HepG2 (cell line): ENCODE data around the gene CDH8. TPM values are rescaled to one million over a fixed set of nuclear protein-coding genes. Genes with fewer than 3 reads are reported as not detected.

ENCODE experiments used
- ATAC-seq: fragments of 200-7000 bp; cut with Tn5 transposase; 3 replicates; pipeline ENCODE4 v1.9.1; 2020; ENCODE audit warnings: mild to moderate bottlenecking, moderate library complexity
- BruUV-seq: library from RNA; stranded (reverse); fragments of 400-500 nt; replicated peaks from 2 replicates; lab custom pipeline; 2021; lab: Mats Ljungman, UMichigan
- CTCF ChIA-PET: fragments of 300-600 bp; formaldehyde crosslinking; extraction: SDS; loops from one replicate; lab custom pipeline; 2021; ENCODE audit warnings: low total read pairs, inconsistent platforms, low intra/inter-chr PET ratio; lab: Yijun Ruan, JAX
- POLR2A ChIA-PET: fragments of 350-600 bp; sonication (Branson Sonifier 250); formaldehyde crosslinking; loops from one replicate; lab custom pipeline; 2020; ENCODE audit warnings: antibody characterized with exemption, inconsistent platforms; lab: Yijun Ruan, JAX
- DNase-seq: peaks from one replicate; pipeline ENCODE4 v3.0.0-alpha.2; 2015; ENCODE audit warnings: low spot score
- FAIRE-seq: peaks from 3 replicates; lab custom pipeline; 2011; peaks lifted over from hg19 to GRCh38; lab: Jason Lieb, UNC
- H2AFZ ChIP-seq: one replicate; pipeline ENCODE4 v1.6.1; 2011; ENCODE audit warnings: low read length, inconsistent platforms
- H3K27ac ChIP-seq: fragments of 300-600 bp; 3 replicates; pipeline ENCODE4 v1.8.0; 2011; ENCODE audit warnings: mixed run types, mild to moderate bottlenecking, mixed read lengths, low read length, inconsistent platforms; ENCODE audit not compliant: insufficient read depth; ENCODE audit errors: extremely low read length
- H3K27me3 ChIP-seq, 2 experiments: fragments of 200-600 bp in 1 of 2; 2 replicates in 1 of 2; 3 replicates in 1 of 2; pipeline versions ENCODE4 v1.6.0 to v1.8.0; 2011; ENCODE audit warnings: low read length in 2 of 2, mild to moderate bottlenecking in 2 of 2, moderate library complexity in 2 of 2, inconsistent platforms in 1 of 2; ENCODE audit not compliant: insufficient read depth in 2 of 2, control insufficient read depth in 1 of 2
- H3K36me3 ChIP-seq, 2 experiments: fragments of 200-600 bp in 1 of 2; replicated peaks in 1 of 2; 2 replicates in 1 of 2; 3 replicates in 1 of 2; pipeline versions ENCODE4 v1.5.1 to v1.8.0; 2011; ENCODE audit warnings: low read length in 2 of 2, inconsistent platforms in 1 of 2; ENCODE audit not compliant: insufficient read depth in 2 of 2, control insufficient read depth in 1 of 2
- H3K4me1 ChIP-seq: 2 replicates; pipeline ENCODE4 v1.5.1; 2012; ENCODE audit warnings: low read length, inconsistent platforms; ENCODE audit not compliant: insufficient read depth
- H3K4me2 ChIP-seq: 2 replicates; pipeline ENCODE4 v1.6.0; 2011; ENCODE audit warnings: low read depth, low read length, inconsistent platforms
- H3K4me3 ChIP-seq, 3 experiments: fragments of 200-600 bp in 1 of 3; sonication (generic), shearing (Covaris generic) in 1 of 3; replicated peaks in 1 of 3; 2 replicates each; pipeline ENCODE4 v1.5.1; 2011 to 2016; ENCODE audit warnings: low read length in 3 of 3, inconsistent platforms in 2 of 3, low read depth in 2 of 3, mild to moderate bottlenecking in 2 of 3, control low read depth in 1 of 3, mixed read lengths in 1 of 3; ENCODE audit not compliant: insufficient read depth in 1 of 3
- H3K79me2 ChIP-seq: one replicate; pipeline ENCODE4 v1.6.1; 2011; ENCODE audit warnings: low read length, inconsistent platforms; ENCODE audit not compliant: insufficient read depth
- H3K9ac ChIP-seq: 2 replicates; pipeline ENCODE4 v1.6.0; 2011; ENCODE audit warnings: mild to moderate bottlenecking, low read depth, low read length, inconsistent platforms; ENCODE audit not compliant: insufficient read depth
- H3K9me3 ChIP-seq: 2 replicates; pipeline ENCODE4 v1.5.1; 2012; ENCODE audit warnings: mild to moderate bottlenecking, low read length
- H4K20me1 ChIP-seq: 2 replicates; pipeline ENCODE4 v1.6.0; 2011; ENCODE audit warnings: inconsistent platforms, mild to moderate bottlenecking, low read length, moderate library complexity; ENCODE audit not compliant: insufficient read depth
- HOXA7 ChIP-seq: sonication (generic); formaldehyde crosslinking; IDR thresholded peaks from 2 replicates; pipeline ENCODE4 v1.8.1; 2022; ENCODE audit warnings: mild to moderate bottlenecking, missing genetic modification reagents, moderate library complexity
- KDM2A ChIP-seq: sonication (generic); formaldehyde crosslinking; IDR thresholded peaks from 2 replicates; pipeline ENCODE4 v1.4.0; 2020; ENCODE audit warnings: low read depth, missing genetic modification reagents, borderline replicate concordance
- KLF11 ChIP-seq: IDR thresholded peaks from 2 replicates; pipeline ENCODE4 v1.6.1; 2016; ENCODE audit warnings: missing compliant biosample characterization
- MAFF ChIP-seq: IDR thresholded peaks from 2 replicates; pipeline ENCODE4 v1.6.1; 2011; ENCODE audit warnings: low read depth, low read length, improper control_type of control experiment
- MAFK ChIP-seq, 2 experiments: IDR thresholded peaks in 1 of 2; conservative IDR thresholded peaks in 1 of 2; 2 replicates each; pipeline ENCODE4 v1.6.1; 2011; ENCODE audit warnings: improper control_type of control experiment in 2 of 2, low read length in 2 of 2
- ZFP36 ChIP-seq: fragments of 150-350 bp; IDR thresholded peaks from 2 replicates; pipeline ENCODE4 v1.6.1; 2018; ENCODE audit warnings: borderline replicate concordance, low read length, low read depth; ENCODE audit not compliant: partially characterized antibody
- ZFP36L1 ChIP-seq: sonication (generic); formaldehyde crosslinking; IDR thresholded peaks from 2 replicates; pipeline ENCODE4 v1.8.0; 2022; ENCODE audit warnings: mild to moderate bottlenecking, missing genetic modification reagents, moderate library complexity
- ZKSCAN5 ChIP-seq: sonication (generic); formaldehyde crosslinking; IDR thresholded peaks from 2 replicates; pipeline ENCODE4 v1.5.1; 2020; ENCODE audit warnings: mild to moderate bottlenecking, missing genetic modification reagents
- ZNF224 ChIP-seq: sonication (generic); formaldehyde crosslinking; IDR thresholded peaks from 2 replicates; pipeline ENCODE4 v1.5.0; 2020; ENCODE audit warnings: mild to moderate bottlenecking, missing genetic modification reagents
- ZNF362 ChIP-seq: sonication (generic); formaldehyde crosslinking; IDR thresholded peaks from 2 replicates; pipeline ENCODE4 v1.4.0; 2020; ENCODE audit warnings: missing genetic modification reagents, mild to moderate bottlenecking, borderline replicate concordance
- ZNF749 ChIP-seq: sonication (generic); formaldehyde crosslinking; IDR thresholded peaks from 2 replicates; pipeline ENCODE4 v1.8.0; 2022; ENCODE audit warnings: mild to moderate bottlenecking, missing genetic modification reagents, moderate library complexity, borderline replicate concordance
- in situ Hi-C: cut with HindIII; loops from 2 replicates; pipeline ENCODE4 v1.10.0; 2017; ENCODE audit warnings: low pct_unique_long_range_greater_than_20kb; ENCODE audit not compliant: extremely low pct_ligation_motif_present
- intact Hi-C: fragments of 100-400 bp; cut with micrococcal nuclease; formaldehyde crosslinking; loops from one replicate; pipeline ENCODE4 v1.10.0; 2022; ENCODE audit not compliant: unreplicated experiment
- polyA plus RNA-seq, 8 experiments: library from polyadenylated mRNA; depleted of rRNA in 3 of 8; stranded (reverse) in 7 of 8; unstranded in 1 of 8; fragments of >200 nt; fragmentation: Illumina TruSeq in 4 of 8; extraction: Trizol in 4 of 8; gene quantifications; 2 replicates each; pipeline versions ENCODE4 v1.2.1 to v1.2.3, GENCODE V29; 2011 to 2016; ENCODE audit warnings: low read depth in 4 of 8, missing spikeins in 1 of 8, mixed read lengths in 1 of 8; ENCODE audit not compliant: insufficient read depth in 1 of 8
- total RNA-seq, 5 experiments: library from RNA; depleted of rRNA; stranded (reverse); fragments of >200 nt; fragmentation: Illumina TruSeq; extraction: Trizol; gene quantifications; 2 replicates each; pipeline ENCODE4 v1.2.3, GENCODE V29; 2016; ENCODE audit warnings: low read depth in 1 of 5

The CDH8 gene
- total and polyA plus RNA-seq, 2 of the 13 experiments (the other 11 are each of a cell fraction or from before 2014, with no cell fraction given): not detected

- intact Hi-C loops: no loop called here
- H3K4me3 ChIP-seq: no peak overlapping the region
- H3K4me2 ChIP-seq: no peak overlapping the region
- H3K79me2 ChIP-seq: no peaks in the 10 kb centered on the region
- in situ Hi-C loops: no loop called here
- CTCF ChIA-PET: no interaction called here
- no peaks in the 10 kb centered on the region for H4K20me1 ChIP-seq
- DNase-seq (no peak), FAIRE-seq (no peak), ATAC-seq (no peak)
- H3K36me3 ChIP-seq: no peaks in the 10 kb centered on the region
- H3K27ac ChIP-seq: no peak overlapping the region
- H3K9me3 ChIP-seq: 0 out of 2 replicates have a peak, but pooled peaks cover 12% of the 10 kb centered on the region
- no TSS peak for BruUV-seq
- no peak for TF ChIP-seq ZFP36
- no peak for TF ChIP-seq ZNF362 (CRISPR knock-in tag)
- no peak for TF ChIP-seq ZNF749 (CRISPR knock-in tag)
- TF ChIP-seq ZKSCAN5 (CRISPR knock-in tag): no peak
- no peak for TF ChIP-seq ZFP36L1 (CRISPR knock-in tag)
- no peak for TF ChIP-seq KDM2A (CRISPR knock-in tag)
- TF ChIP-seq MAFK (conservative IDR thresholded peaks at IDR 0.05 in 1 of 2, IDR thresholded peaks at IDR 0.05 in 1 of 2; ENCODE audit: low read length in 2 of 2): peak; percentile 7 to 61; a peak in 2 of 4 replicates
- no peak for TF ChIP-seq KLF11 (CRISPR knock-in tag)
- TF ChIP-seq ZNF224 (CRISPR knock-in tag): no peak
- 0 out of 2 replicates have a peak, but pooled peaks have one; percentile 13 for TF ChIP-seq MAFF
- TF ChIP-seq HOXA7 (CRISPR knock-in tag): no peak
- no peak overlapping the region for H3K9ac ChIP-seq
- H2AFZ ChIP-seq: no peak overlapping the region
- no peaks in the 10 kb centered on the region for H3K4me1 ChIP-seq
- POLR2A ChIA-PET: no interaction called here
- no peaks in the 10 kb centered on the region for H3K27me3 ChIP-seq
Observed at GRCh38 chr16:61814726-61815347, 221.4 kb downstream of the CDH8 start.
